Stimulated activated CD4-positive, alpha-beta T cell treated with anti-CD3 and anti-CD28 coated beads, Interleukin-12 subunit alpha, Interleukin-12 subunit beta, amount 100 ng/mL, for 48 hours (primary cell): Measurements from ENCODE around the gene ITPRIPL2.

Experiments
- DNase-seq, 3 donors: peaks; one replicate each; pipeline ENCODE4 v3.0.0-alpha.2; 2020; ENCODE audit warnings: low read depth in 2 of 3, low spot score in 1 of 3

Gene ITPRIPL2

GRCh38 chr16:19093631-19094541, 19.9 kb upstream of the ITPRIPL2 start:
- DNase-seq = no peak

- DNase-seq = no peak
Observed at GRCh38 chr16:19094542-19095365, 19.0 kb upstream of the ITPRIPL2 start.

- DNase-seq = no peak
Observed at GRCh38 chr16:19095654-19096053, 18.1 kb upstream of the ITPRIPL2 start.

GRCh38 chr16:19098173-19098572, 15.6 kb upstream of the ITPRIPL2 start:
- DNase-seq = no peak

- DNase-seq = no peak
Observed at GRCh38 chr16:19102187-19102872, 11.4 kb upstream of the ITPRIPL2 start.

GRCh38 chr16:19104607-19105006, 9.2 kb upstream of the ITPRIPL2 start:
- no peak for DNase-seq

GRCh38 chr16:19105131-19105530, 8.6 kb upstream of the ITPRIPL2 start:
- no peak for DNase-seq

GRCh38 chr16:19105891-19106624, 7.7 kb upstream of the ITPRIPL2 start:
- DNase-seq = no peak

GRCh38 chr16:19106625-19107020, 7.1 kb upstream of the ITPRIPL2 start:
- no peak for DNase-seq

- DNase-seq = no peak
Observed at GRCh38 chr16:19108409-19109287, 5.1 kb upstream of the ITPRIPL2 start.

GRCh38 chr16:19109288-19109664, 4.5 kb upstream of the ITPRIPL2 start:
- DNase-seq = no peak

- DNase-seq = no peak
Observed at GRCh38 chr16:19110537-19111360, 3.0 kb upstream of the ITPRIPL2 start.

GRCh38 chr16:19112099-19112407, 1.7 kb upstream of the ITPRIPL2 start:
- no peak for DNase-seq

- no peak for DNase-seq
Observed at GRCh38 chr16:19114359-19115147, 789 bp downstream of the ITPRIPL2 start.

GRCh38 chr16:19115148-19116021, 1.6 kb downstream of the ITPRIPL2 start:
- DNase-seq = no peak

GRCh38 chr16:19116711-19117449, 3.1 kb downstream of the ITPRIPL2 start:
- no peak for DNase-seq

- peak; percentile 40 to 52 (median 50) for DNase-seq
Observed at GRCh38 chr16:19118938-19119431, 5.2 kb downstream of the ITPRIPL2 start.
